NT2/D1 (cell line): ENCODE data around the gene FAM13A.

Experiments
- YY1 ChIP-seq: IDR thresholded peaks from 2 replicates; pipeline ENCODE4 v1.6.1; 2011; ENCODE audit not compliant: insufficient read length, insufficient read depth
- ZNF274 ChIP-seq: IDR thresholded peaks from 2 replicates; pipeline ENCODE4 v1.6.1; 2011; ENCODE audit warnings: mild to moderate bottlenecking, low read depth, low read length

DNA sequence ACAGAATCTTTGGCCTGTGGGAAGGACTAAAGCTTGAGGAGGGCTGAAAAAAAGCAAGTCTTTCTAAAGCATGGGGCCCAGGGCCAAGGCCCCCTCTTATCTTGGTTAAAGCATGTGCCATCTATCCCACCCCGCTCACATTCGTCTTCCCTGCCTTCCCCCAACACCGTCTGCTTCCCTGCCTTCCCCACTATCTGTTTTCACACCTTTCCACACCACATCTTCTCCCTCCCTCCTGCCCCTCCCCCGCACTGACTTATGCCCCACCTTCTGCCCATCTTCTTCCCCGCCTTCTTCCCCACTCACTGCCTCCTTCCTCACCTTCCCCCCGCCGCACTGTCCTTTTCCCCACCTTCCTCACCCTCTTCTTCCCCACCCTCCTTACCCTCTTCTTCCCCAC, 358.5 kb downstream of the FAM13A start:
- TF ChIP-seq YY1: no peak
- no peak for TF ChIP-seq ZNF274
